HEK293T (cell line): ENCODE data around the gene ALDH3A2.

Experiments
- BHLHE40 ChIP-seq: fragments of 450-650 bp; IDR thresholded peaks from 2 replicates; pipeline ENCODE4 v1.6.1; 2016; ENCODE audit warnings: mild to moderate bottlenecking, moderate library complexity, borderline replicate concordance
- FOXA1 ChIP-seq: fragments of 450-650 bp; IDR thresholded peaks from 2 replicates; pipeline ENCODE4 v1.6.1; 2016; ENCODE audit warnings: mild to moderate bottlenecking
- FOXM1 ChIP-seq: fragments of 450-650 bp; IDR thresholded peaks from 2 replicates; pipeline ENCODE4 v1.6.1; 2017; ENCODE audit warnings: mild to moderate bottlenecking, borderline replicate concordance
- NFRKB ChIP-seq: fragments of 450-650 bp; IDR thresholded peaks from 2 replicates; pipeline ENCODE4 v1.6.1; 2016; ENCODE audit warnings: mild to moderate bottlenecking, moderate library complexity
- ZNF384 ChIP-seq: fragments of 450-650 bp; IDR thresholded peaks from 2 replicates; pipeline ENCODE4 v1.6.1; 2016

DNA sequence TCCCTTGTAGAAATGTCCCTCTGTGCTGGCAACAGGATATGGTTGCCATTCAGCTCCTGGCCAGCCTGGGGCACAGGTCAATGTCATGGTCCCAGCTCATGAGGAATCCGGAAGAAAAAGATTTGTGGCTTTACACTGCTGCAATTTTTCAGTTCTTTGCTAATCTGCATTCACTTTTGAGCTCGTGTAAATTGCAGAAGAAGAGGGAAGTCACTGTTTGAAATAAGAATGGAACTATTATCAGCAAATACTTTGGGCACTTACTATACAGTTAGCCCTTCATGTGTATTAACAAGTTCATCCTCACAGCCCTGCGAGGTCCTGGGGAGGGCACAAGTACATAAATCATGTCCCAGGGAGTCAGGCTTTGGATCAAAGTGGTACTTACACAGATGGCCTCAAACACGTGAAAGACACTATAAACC lies 53.7 kb downstream of the ALDH3A2 start:
- TF ChIP-seq NFRKB, result no peak
- no peak for TF ChIP-seq BHLHE40
- no peak for TF ChIP-seq FOXM1
- no peak for TF ChIP-seq ZNF384
- TF ChIP-seq FOXA1, result no peak
